HCT116 (cell line): ENCODE results near the gene DCAF15.

Experiments used
- EZH2 ChIP-seq: fragments of 200-600 bp; sonication (generic); IDR thresholded peaks from 2 replicates; pipeline ENCODE4 v1.6.1; 2017; ENCODE audit warnings: antibody characterized with exemption, mixed run types
- POLR2A ChIP-seq: IDR thresholded peaks from 2 replicates; pipeline ENCODE4 v1.7.0; 2011; ENCODE audit warnings: borderline replicate concordance; ENCODE audit not compliant: insufficient read depth, insufficient read length; ENCODE audit errors: extremely low read depth
- TCF7L2 ChIP-seq: IDR thresholded peaks from 2 replicates; pipeline ENCODE4 v1.7.0; 2011; ENCODE audit warnings: borderline replicate concordance, inconsistent platforms; ENCODE audit not compliant: insufficient read depth, insufficient read length; ENCODE audit errors: extremely low read depth
- ZNF274 ChIP-seq: fragments of 200-500 bp; sonication (Bioruptor generic); IDR thresholded peaks from 2 replicates; pipeline ENCODE4 v1.6.1; 2014; ENCODE audit warnings: mild to moderate bottlenecking, low read depth, low read length, inconsistent platforms
- TF ChIP-seq, protein P1 (sequence below), 3 experiments: fragments of 200-600 bp in 1 of 3; sonication (generic) in 1 of 3; IDR thresholded peaks in 2 of 3; conservative IDR thresholded peaks in 1 of 3; 2 replicates each; pipeline ENCODE4 v1.5.1; 2012 to 2017; ENCODE audit warnings: low read depth in 2 of 3, low read length in 2 of 3, antibody characterized with exemption in 1 of 3, borderline replicate concordance in 1 of 3, control low read depth in 1 of 3, mild to moderate bottlenecking in 1 of 3, mixed read lengths in 1 of 3, mixed run types in 1 of 3, moderate library complexity in 1 of 3; ENCODE audit not compliant: insufficient read depth in 1 of 3

DNA sequence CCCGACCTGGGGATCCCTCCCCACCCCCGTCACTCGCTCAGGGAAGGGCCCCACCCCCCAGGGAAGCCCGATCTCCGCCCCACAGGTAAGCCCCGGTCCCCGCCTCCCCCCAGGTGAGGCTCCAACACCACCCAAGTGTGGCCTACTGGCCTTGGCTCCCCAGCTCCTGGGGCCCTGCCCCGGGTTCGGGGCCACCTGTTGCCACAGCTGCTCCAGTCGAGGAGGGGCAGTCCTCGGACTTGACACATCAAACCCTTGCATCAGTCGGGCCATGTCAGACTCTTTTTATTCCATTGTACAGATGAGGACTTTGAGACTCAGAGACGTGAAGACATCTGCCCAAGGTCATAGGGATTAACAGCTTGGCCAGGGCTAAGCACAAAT is 45.8 kb upstream of the DCAF15 start:
- TF ChIP-seq POLR2A (no peak), EZH2 (no peak), TCF7L2 (no peak), ZNF274 (no peak)
- TF ChIP-seq, protein P1, sequence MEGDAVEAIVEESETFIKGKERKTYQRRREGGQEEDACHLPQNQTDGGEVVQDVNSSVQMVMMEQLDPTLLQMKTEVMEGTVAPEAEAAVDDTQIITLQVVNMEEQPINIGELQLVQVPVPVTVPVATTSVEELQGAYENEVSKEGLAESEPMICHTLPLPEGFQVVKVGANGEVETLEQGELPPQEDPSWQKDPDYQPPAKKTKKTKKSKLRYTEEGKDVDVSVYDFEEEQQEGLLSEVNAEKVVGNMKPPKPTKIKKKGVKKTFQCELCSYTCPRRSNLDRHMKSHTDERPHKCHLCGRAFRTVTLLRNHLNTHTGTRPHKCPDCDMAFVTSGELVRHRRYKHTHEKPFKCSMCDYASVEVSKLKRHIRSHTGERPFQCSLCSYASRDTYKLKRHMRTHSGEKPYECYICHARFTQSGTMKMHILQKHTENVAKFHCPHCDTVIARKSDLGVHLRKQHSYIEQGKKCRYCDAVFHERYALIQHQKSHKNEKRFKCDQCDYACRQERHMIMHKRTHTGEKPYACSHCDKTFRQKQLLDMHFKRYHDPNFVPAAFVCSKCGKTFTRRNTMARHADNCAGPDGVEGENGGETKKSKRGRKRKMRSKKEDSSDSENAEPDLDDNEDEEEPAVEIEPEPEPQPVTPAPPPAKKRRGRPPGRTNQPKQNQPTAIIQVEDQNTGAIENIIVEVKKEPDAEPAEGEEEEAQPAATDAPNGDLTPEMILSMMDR (IDR thresholded peaks at IDR 0.05 in 2 of 3, conservative IDR thresholded peaks at IDR 0.05 in 1 of 3; ENCODE audit: borderline replicate concordance in 1 of 3, insufficient read depth in 1 of 3, low read depth in 2 of 3, low read length in 2 of 3) = no peak
